Neural cell (in vitro differentiated cells): ENCODE measurements around the gene TNFAIP8. TPM values are rescaled to one million over a fixed set of nuclear protein-coding genes. Genes with fewer than 3 reads are reported as not detected.

Experiments used
- H2AFZ ChIP-seq: fragments of 200-600, 300-800 bp; sonication (generic), shearing (Covaris generic); 2 replicates; pipeline ENCODE4 v1.6.0; 2014; ENCODE audit warnings: low read depth, mild to moderate bottlenecking, antibody characterized with exemption, low read length, moderate library complexity
- H3F3A ChIP-seq: fragments of 200-600 bp; shearing (Covaris generic); 2 replicates; pipeline ENCODE4 v1.6.1; 2016; ENCODE audit warnings: mild to moderate bottlenecking, moderate library complexity, mixed read lengths, antibody characterized with exemption, low read length; ENCODE audit not compliant: insufficient read depth, poor library complexity, severe bottlenecking
- H3K27ac ChIP-seq: fragments of 200-600, 300-800 bp; sonication (generic), shearing (Covaris generic); 2 replicates; pipeline ENCODE4 v1.5.1; 2014; ENCODE audit warnings: mild to moderate bottlenecking, low read length, moderate library complexity
- H3K27me3 ChIP-seq: fragments of 300-800, 200-600 bp; sonication (generic), shearing (Covaris generic); 2 replicates; pipeline ENCODE4 v1.6.0; 2014; ENCODE audit warnings: mild to moderate bottlenecking, low read depth, low read length, moderate library complexity; ENCODE audit not compliant: insufficient read depth
- H3K36me3 ChIP-seq: fragments of 300-800, 200-600 bp; sonication (generic), shearing (Covaris generic); 2 replicates; pipeline ENCODE4 v1.5.1; 2014; ENCODE audit warnings: mild to moderate bottlenecking, antibody characterized with exemption, low read length, moderate library complexity; ENCODE audit not compliant: insufficient read depth
- H3K4me2 ChIP-seq: fragments of 300-800, 200-600 bp; sonication (generic), shearing (Covaris generic); 2 replicates; pipeline ENCODE4 v1.6.0; 2014; ENCODE audit warnings: mild to moderate bottlenecking, low read length
- H3K4me3 ChIP-seq: fragments of 300-800, 200-600 bp; sonication (generic), shearing (Covaris generic); 2 replicates; pipeline ENCODE4 v1.5.1; 2014; ENCODE audit warnings: mild to moderate bottlenecking, low read length, moderate library complexity
- H3K79me2 ChIP-seq: fragments of 200-600 bp; shearing (Covaris generic); replicated peaks from 2 replicates; pipeline ENCODE4 v1.6.0; 2014; ENCODE audit warnings: mild to moderate bottlenecking, low read length, moderate library complexity; ENCODE audit not compliant: insufficient read depth
- H3K9ac ChIP-seq: fragments of 300-800, 200-600 bp; sonication (generic), shearing (Covaris generic); 2 replicates; pipeline ENCODE4 v1.6.1; 2016; ENCODE audit warnings: mild to moderate bottlenecking, low read length, mixed read lengths
- H3K9me2 ChIP-seq: fragments of 200-600 bp; shearing (Covaris generic); 2 replicates; pipeline ENCODE4 v1.6.1; 2016; ENCODE audit warnings: mild to moderate bottlenecking, low read length, mixed read lengths; ENCODE audit not compliant: insufficient read depth
- H3K9me3 ChIP-seq: fragments of 200-600, 300-800 bp; sonication (generic), shearing (Covaris generic); 2 replicates; pipeline ENCODE4 v1.6.1; 2016; ENCODE audit warnings: mild to moderate bottlenecking, mixed run types, low read length, moderate library complexity, mixed read lengths
- H4K20me1 ChIP-seq: fragments of 200-600 bp; shearing (Covaris generic); 2 replicates; pipeline ENCODE4 v1.6.1; 2016; ENCODE audit warnings: mild to moderate bottlenecking, mixed run types; ENCODE audit not compliant: insufficient read depth
- CTCF ChIP-seq: fragments of 450-650 bp; IDR thresholded peaks from 2 replicates; pipeline ENCODE4 v1.5.1; 2014; ENCODE audit warnings: antibody characterized with exemption, mild to moderate bottlenecking, moderate library complexity; ENCODE audit not compliant: poor library complexity, severe bottlenecking
- EP300 ChIP-seq: fragments of 450-650 bp; conservative IDR thresholded peaks from 2 replicates; pipeline ENCODE4 v1.6.1; 2014; ENCODE audit warnings: antibody characterized with exemption, mild to moderate bottlenecking, moderate library complexity; ENCODE audit not compliant: poor library complexity, severe bottlenecking
- EZH2 ChIP-seq: fragments of 200-600, 300-800 bp; shearing (Covaris generic), sonication (generic); IDR thresholded peaks from 2 replicates; pipeline ENCODE4 v1.6.1; 2014; ENCODE audit warnings: antibody characterized with exemption, low read length, borderline replicate concordance, mild to moderate bottlenecking; ENCODE audit not compliant: insufficient read depth, poor library complexity, severe bottlenecking
- MXI1 ChIP-seq: fragments of 450-650 bp; conservative IDR thresholded peaks from 2 replicates; pipeline ENCODE4 v1.6.1; 2014; ENCODE audit warnings: antibody characterized with exemption, mild to moderate bottlenecking; ENCODE audit not compliant: poor library complexity, severe bottlenecking
- POLR2AphosphoS5 ChIP-seq: IDR thresholded peaks from 2 replicates; pipeline ENCODE4 v1.6.1; 2012
- RAD21 ChIP-seq: fragments of 450-650 bp; conservative IDR thresholded peaks from 2 replicates; pipeline ENCODE4 v1.6.1; 2014; ENCODE audit warnings: antibody characterized with exemption, mild to moderate bottlenecking, moderate library complexity
- REST ChIP-seq: IDR thresholded peaks from 2 replicates; pipeline ENCODE4 v1.6.1; 2012; ENCODE audit warnings: borderline replicate concordance
- SMC3 ChIP-seq: fragments of 450-650 bp; conservative IDR thresholded peaks from 2 replicates; pipeline ENCODE4 v1.6.1; 2014; ENCODE audit warnings: antibody characterized with exemption, mild to moderate bottlenecking, moderate library complexity; ENCODE audit not compliant: poor library complexity
- TAF1 ChIP-seq: IDR thresholded peaks from 2 replicates; pipeline ENCODE4 v1.6.1; 2012; ENCODE audit warnings: low read depth
- polyA plus RNA-seq: library from polyadenylated mRNA; depleted of rRNA; stranded (reverse); fragments of >200 nt; gene quantifications from 2 replicates; pipeline ENCODE4 v1.2.3, GENCODE V29; 2014

Gene TNFAIP8
- polyA plus RNA-seq, 1 donor from 2014 or later, result 0.26 TPM

GRCh38 chr5:119309326-119309725, 46.5 kb upstream of the TNFAIP8 start:
- no peak overlapping the region for H2AFZ ChIP-seq
- no peaks in the 10 kb centered on the region for H3K9me2 ChIP-seq
- H3K27me3 ChIP-seq, result no peaks in the 10 kb centered on the region
- TF ChIP-seq POLR2AphosphoS5 (no peak), CTCF (no peak), EZH2 (no peak), SMC3 (no peak), REST (no peak), EP300 (no peak), TAF1 (no peak), MXI1 (no peak), RAD21 (no peak)
- H3K36me3 ChIP-seq, result no peaks in the 10 kb centered on the region
- H3K27ac ChIP-seq, result no peak overlapping the region
- no peaks in the 10 kb centered on the region for H3K9me3 ChIP-seq
- H3F3A ChIP-seq, result no peaks in the 10 kb centered on the region
- no peak overlapping the region for H3K4me2 ChIP-seq
- H3K9ac ChIP-seq, result no peak overlapping the region
- H4K20me1 ChIP-seq, result no peaks in the 10 kb centered on the region
- no peaks in the 10 kb centered on the region for H3K79me2 ChIP-seq
- H3K4me3 ChIP-seq, result no peak overlapping the region

- H3K9me2 ChIP-seq, result no peaks in the 10 kb centered on the region
- no peak overlapping the region for H2AFZ ChIP-seq
- no peaks in the 10 kb centered on the region for H3K36me3 ChIP-seq
- H3K4me2 ChIP-seq, result no peak overlapping the region
- no peak overlapping the region for H3K27ac ChIP-seq
- H3K27me3 ChIP-seq, result no peaks in the 10 kb centered on the region
- no peaks in the 10 kb centered on the region for H4K20me1 ChIP-seq
- no peaks in the 10 kb centered on the region for H3K9me3 ChIP-seq
- H3K9ac ChIP-seq, result no peak overlapping the region
- no peaks in the 10 kb centered on the region for H3F3A ChIP-seq
- no peak overlapping the region for H3K4me3 ChIP-seq
- TF ChIP-seq RAD21, result no peak
- no peak for TF ChIP-seq MXI1
- no peak for TF ChIP-seq TAF1
- TF ChIP-seq POLR2AphosphoS5, result no peak
- no peak for TF ChIP-seq EZH2
- TF ChIP-seq SMC3, result no peak
- TF ChIP-seq REST, result no peak
- TF ChIP-seq CTCF, result no peak
- no peak for TF ChIP-seq EP300
- no peaks in the 10 kb centered on the region for H3K79me2 ChIP-seq
Measured at GRCh38 chr5:119311688-119312087, 44.1 kb upstream of the TNFAIP8 start.
